HepG2 (cell line): ENCODE data around the gene KCNT1. TPM values are rescaled to one million over a fixed set of nuclear protein-coding genes. Genes with fewer than 3 reads are reported as not detected.

Experiments
- ATAC-seq: fragments of 200-7000 bp; cut with Tn5 transposase; 3 replicates; pipeline ENCODE4 v1.9.1; 2020; ENCODE audit warnings: mild to moderate bottlenecking, moderate library complexity
- BruUV-seq: library from RNA; stranded (reverse); fragments of 400-500 nt; replicated peaks from 2 replicates; lab custom pipeline; 2021; lab: Mats Ljungman, UMichigan
- CTCF ChIA-PET: fragments of 300-600 bp; formaldehyde crosslinking; extraction: SDS; loops from one replicate; lab custom pipeline; 2021; ENCODE audit warnings: low total read pairs, inconsistent platforms, low intra/inter-chr PET ratio; lab: Yijun Ruan, JAX
- POLR2A ChIA-PET: fragments of 350-600 bp; sonication (Branson Sonifier 250); formaldehyde crosslinking; loops from one replicate; lab custom pipeline; 2020; ENCODE audit warnings: antibody characterized with exemption, inconsistent platforms; lab: Yijun Ruan, JAX
- DNase-seq: peaks from one replicate; pipeline ENCODE4 v3.0.0-alpha.2; 2015; ENCODE audit warnings: low spot score
- FAIRE-seq: peaks from 3 replicates; lab custom pipeline; 2011; peaks lifted over from hg19 to GRCh38; lab: Jason Lieb, UNC
- H2AFZ ChIP-seq: one replicate; pipeline ENCODE4 v1.6.1; 2011; ENCODE audit warnings: low read length, inconsistent platforms
- H3K27ac ChIP-seq: fragments of 300-600 bp; 3 replicates; pipeline ENCODE4 v1.8.0; 2011; ENCODE audit warnings: mixed run types, mild to moderate bottlenecking, mixed read lengths, low read length, inconsistent platforms; ENCODE audit not compliant: insufficient read depth; ENCODE audit errors: extremely low read length
- H3K27me3 ChIP-seq, 2 experiments: fragments of 200-600 bp in 1 of 2; 2 replicates in 1 of 2; 3 replicates in 1 of 2; pipeline versions ENCODE4 v1.6.0 to v1.8.0; 2011; ENCODE audit warnings: low read length in 2 of 2, mild to moderate bottlenecking in 2 of 2, moderate library complexity in 2 of 2, inconsistent platforms in 1 of 2; ENCODE audit not compliant: insufficient read depth in 2 of 2, control insufficient read depth in 1 of 2
- H3K36me3 ChIP-seq, 2 experiments: fragments of 200-600 bp in 1 of 2; replicated peaks in 1 of 2; 2 replicates in 1 of 2; 3 replicates in 1 of 2; pipeline versions ENCODE4 v1.5.1 to v1.8.0; 2011; ENCODE audit warnings: low read length in 2 of 2, inconsistent platforms in 1 of 2; ENCODE audit not compliant: insufficient read depth in 2 of 2, control insufficient read depth in 1 of 2
- H3K4me1 ChIP-seq: 2 replicates; pipeline ENCODE4 v1.5.1; 2012; ENCODE audit warnings: low read length, inconsistent platforms; ENCODE audit not compliant: insufficient read depth
- H3K4me2 ChIP-seq: 2 replicates; pipeline ENCODE4 v1.6.0; 2011; ENCODE audit warnings: low read depth, low read length, inconsistent platforms
- H3K4me3 ChIP-seq, 3 experiments: fragments of 200-600 bp in 1 of 3; sonication (generic), shearing (Covaris generic) in 1 of 3; replicated peaks in 1 of 3; 2 replicates each; pipeline ENCODE4 v1.5.1; 2011 to 2016; ENCODE audit warnings: low read length in 3 of 3, inconsistent platforms in 2 of 3, low read depth in 2 of 3, mild to moderate bottlenecking in 2 of 3, control low read depth in 1 of 3, mixed read lengths in 1 of 3; ENCODE audit not compliant: insufficient read depth in 1 of 3
- H3K79me2 ChIP-seq: one replicate; pipeline ENCODE4 v1.6.1; 2011; ENCODE audit warnings: low read length, inconsistent platforms; ENCODE audit not compliant: insufficient read depth
- H3K9ac ChIP-seq: 2 replicates; pipeline ENCODE4 v1.6.0; 2011; ENCODE audit warnings: mild to moderate bottlenecking, low read depth, low read length, inconsistent platforms; ENCODE audit not compliant: insufficient read depth
- H3K9me3 ChIP-seq: 2 replicates; pipeline ENCODE4 v1.5.1; 2012; ENCODE audit warnings: mild to moderate bottlenecking, low read length
- H4K20me1 ChIP-seq: 2 replicates; pipeline ENCODE4 v1.6.0; 2011; ENCODE audit warnings: inconsistent platforms, mild to moderate bottlenecking, low read length, moderate library complexity; ENCODE audit not compliant: insufficient read depth
- EZH2 ChIP-seq: conservative IDR thresholded peaks from 2 replicates; pipeline ENCODE4 v1.6.1; 2012; ENCODE audit warnings: mild to moderate bottlenecking, low read depth, low read length, moderate library complexity
- HHEX ChIP-seq: IDR thresholded peaks from 2 replicates; pipeline ENCODE4 v1.6.1; 2016; ENCODE audit warnings: control low read depth
- POLR2A ChIP-seq, 2 experiments: IDR thresholded peaks; 2 replicates each; pipeline ENCODE4 v1.6.1; 2011; ENCODE audit warnings: low read depth in 2 of 2, low read length in 2 of 2, mild to moderate bottlenecking in 1 of 2, moderate library complexity in 1 of 2; ENCODE audit not compliant: insufficient read depth in 1 of 2
- RAD51 ChIP-seq: fragments of 450-650 bp; IDR thresholded peaks from 2 replicates; pipeline ENCODE4 v1.6.1; 2016; ENCODE audit warnings: borderline replicate concordance
- THAP9 ChIP-seq: sonication (generic); formaldehyde crosslinking; IDR thresholded peaks from 2 replicates; pipeline ENCODE4; 2020; ENCODE audit warnings: missing genetic modification reagents, mild to moderate bottlenecking, borderline replicate concordance
- XBP1 ChIP-seq: sonication (generic); formaldehyde crosslinking; IDR thresholded peaks from 2 replicates; pipeline ENCODE4 v1.5.0; 2020; ENCODE audit warnings: missing genetic modification reagents
- WGBS: methylation state at CpG from one replicate; pipeline ENCODE4 v1.1.6; 2017; ENCODE audit warnings: low lambda C conversion rate; 5-methylcytosine and 5-hydroxymethylcytosine counted together
- in situ Hi-C: cut with HindIII; loops from 2 replicates; pipeline ENCODE4 v1.10.0; 2017; ENCODE audit warnings: low pct_unique_long_range_greater_than_20kb; ENCODE audit not compliant: extremely low pct_ligation_motif_present
- intact Hi-C: fragments of 100-400 bp; cut with micrococcal nuclease; formaldehyde crosslinking; loops from one replicate; pipeline ENCODE4 v1.10.0; 2022; ENCODE audit not compliant: unreplicated experiment
- polyA plus RNA-seq, 8 experiments: library from polyadenylated mRNA; depleted of rRNA in 3 of 8; stranded (reverse) in 7 of 8; unstranded in 1 of 8; fragments of >200 nt; fragmentation: Illumina TruSeq in 4 of 8; extraction: Trizol in 4 of 8; gene quantifications; 2 replicates each; pipeline versions ENCODE4 v1.2.1 to v1.2.3, GENCODE V29; 2011 to 2016; ENCODE audit warnings: low read depth in 4 of 8, missing spikeins in 1 of 8, mixed read lengths in 1 of 8; ENCODE audit not compliant: insufficient read depth in 1 of 8
- total RNA-seq, 5 experiments: library from RNA; depleted of rRNA; stranded (reverse); fragments of >200 nt; fragmentation: Illumina TruSeq; extraction: Trizol; gene quantifications; 2 replicates each; pipeline ENCODE4 v1.2.3, GENCODE V29; 2016; ENCODE audit warnings: low read depth in 1 of 5
- TF ChIP-seq, protein P1 (sequence below): sonication (generic); formaldehyde crosslinking; IDR thresholded peaks from 2 replicates; pipeline ENCODE4 v1.4.0; 2020; ENCODE audit warnings: missing genetic modification reagents
- TF ChIP-seq, protein P2 (sequence below): sonication (generic); formaldehyde crosslinking; IDR thresholded peaks from 2 replicates; pipeline ENCODE4 v1.4.0; 2020; ENCODE audit warnings: missing genetic modification reagents
- TF ChIP-seq, protein P3 (sequence below): sonication (generic); formaldehyde crosslinking; IDR thresholded peaks from 2 replicates; pipeline ENCODE4 v1.5.0; 2020; ENCODE audit warnings: mild to moderate bottlenecking, missing genetic modification reagents

Gene KCNT1
- total and polyA plus RNA-seq, 2 of the 13 experiments (the other 11 are each of a cell fraction or from before 2014, with no cell fraction given) = not detected

DNA sequence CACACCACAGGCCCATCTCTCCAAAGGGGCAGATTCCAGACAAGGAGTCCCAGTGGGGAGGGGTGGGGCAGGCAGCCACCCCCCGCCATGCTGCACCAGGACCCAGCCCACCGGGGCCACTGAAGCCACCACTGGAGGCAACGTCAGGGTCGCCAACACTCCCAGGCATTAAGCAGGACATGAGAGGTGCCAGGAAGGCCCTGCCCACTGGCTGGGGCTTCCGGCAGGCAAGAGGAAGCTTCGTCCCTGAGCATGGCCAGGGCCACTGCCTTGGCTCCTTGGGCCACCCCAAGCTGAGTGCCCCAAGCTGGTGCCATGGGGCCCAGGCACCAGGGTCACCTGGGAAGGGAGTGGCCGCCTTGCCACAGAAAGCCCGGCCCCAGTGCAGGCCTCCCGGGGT, 17.5 kb downstream of the KCNT1 start:
- ChIA-PET POLR2A (no interaction called here), CTCF (no interaction called here)
- no peaks in the 10 kb centered on the region for H3K4me1 ChIP-seq
- DNase-seq (no peak), ATAC-seq (no peak), FAIRE-seq (no peak)
- H3K4me3 ChIP-seq = no peak overlapping the region
- H2AFZ ChIP-seq = no peak overlapping the region
- no peaks in the 10 kb centered on the region for H3K79me2 ChIP-seq
- H3K27ac ChIP-seq = no peak overlapping the region
- in situ Hi-C loops (no loop called here), intact Hi-C loops (no loop called here)
- no peak overlapping the region for H3K4me2 ChIP-seq
- no CpG with 5 or more reads among the region's 9 CpGs for WGBS
- no peaks in the 10 kb centered on the region for H3K9me3 ChIP-seq
- TF ChIP-seq HHEX (CRISPR knock-in tag) (no peak), EZH2 (0 out of 2 replicates have a peak, but pooled peaks have one; percentile 48)
- BruUV-seq = no TSS peak
- no peaks in the 10 kb centered on the region for H3K36me3 ChIP-seq
- peaks cover 25 to 90% of the 10 kb centered on the region in 2 experiments; a peak in 4 of 5 replicates for H3K27me3 ChIP-seq
- peaks cover 10% of the 10 kb centered on the region; the same call in 1 of the 2 replicates for H4K20me1 ChIP-seq
- H3K9ac ChIP-seq = no peak overlapping the region

GRCh38 chr9:135722365-135722764, 20.4 kb downstream of the KCNT1 start:
- intact Hi-C loops = no loop called here
- H3K4me3 ChIP-seq = no peak overlapping the region
- CTCF ChIA-PET = no interaction called here
- TF ChIP-seq, protein P1, sequence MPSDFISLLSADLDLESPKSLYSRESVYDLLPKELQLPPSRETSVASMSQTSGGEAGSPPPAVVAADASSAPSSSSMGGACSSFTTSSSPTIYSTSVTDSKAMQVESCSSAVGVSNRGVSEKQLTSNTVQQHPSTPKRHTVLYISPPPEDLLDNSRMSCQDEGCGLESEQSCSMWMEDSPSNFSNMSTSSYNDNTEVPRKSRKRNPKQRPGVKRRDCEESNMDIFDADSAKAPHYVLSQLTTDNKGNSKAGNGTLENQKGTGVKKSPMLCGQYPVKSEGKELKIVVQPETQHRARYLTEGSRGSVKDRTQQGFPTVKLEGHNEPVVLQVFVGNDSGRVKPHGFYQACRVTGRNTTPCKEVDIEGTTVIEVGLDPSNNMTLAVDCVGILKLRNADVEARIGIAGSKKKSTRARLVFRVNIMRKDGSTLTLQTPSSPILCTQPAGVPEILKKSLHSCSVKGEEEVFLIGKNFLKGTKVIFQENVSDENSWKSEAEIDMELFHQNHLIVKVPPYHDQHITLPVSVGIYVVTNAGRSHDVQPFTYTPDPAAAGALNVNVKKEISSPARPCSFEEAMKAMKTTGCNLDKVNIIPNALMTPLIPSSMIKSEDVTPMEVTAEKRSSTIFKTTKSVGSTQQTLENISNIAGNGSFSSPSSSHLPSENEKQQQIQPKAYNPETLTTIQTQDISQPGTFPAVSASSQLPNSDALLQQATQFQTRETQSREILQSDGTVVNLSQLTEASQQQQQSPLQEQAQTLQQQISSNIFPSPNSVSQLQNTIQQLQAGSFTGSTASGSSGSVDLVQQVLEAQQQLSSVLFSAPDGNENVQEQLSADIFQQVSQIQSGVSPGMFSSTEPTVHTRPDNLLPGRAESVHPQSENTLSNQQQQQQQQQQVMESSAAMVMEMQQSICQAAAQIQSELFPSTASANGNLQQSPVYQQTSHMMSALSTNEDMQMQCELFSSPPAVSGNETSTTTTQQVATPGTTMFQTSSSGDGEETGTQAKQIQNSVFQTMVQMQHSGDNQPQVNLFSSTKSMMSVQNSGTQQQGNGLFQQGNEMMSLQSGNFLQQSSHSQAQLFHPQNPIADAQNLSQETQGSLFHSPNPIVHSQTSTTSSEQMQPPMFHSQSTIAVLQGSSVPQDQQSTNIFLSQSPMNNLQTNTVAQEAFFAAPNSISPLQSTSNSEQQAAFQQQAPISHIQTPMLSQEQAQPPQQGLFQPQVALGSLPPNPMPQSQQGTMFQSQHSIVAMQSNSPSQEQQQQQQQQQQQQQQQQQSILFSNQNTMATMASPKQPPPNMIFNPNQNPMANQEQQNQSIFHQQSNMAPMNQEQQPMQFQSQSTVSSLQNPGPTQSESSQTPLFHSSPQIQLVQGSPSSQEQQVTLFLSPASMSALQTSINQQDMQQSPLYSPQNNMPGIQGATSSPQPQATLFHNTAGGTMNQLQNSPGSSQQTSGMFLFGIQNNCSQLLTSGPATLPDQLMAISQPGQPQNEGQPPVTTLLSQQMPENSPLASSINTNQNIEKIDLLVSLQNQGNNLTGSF (CRISPR knock-in tag) = no peak
- TF ChIP-seq RAD51 (no peak), XBP1 (no peak), THAP9 (CRISPR knock-in tag) (no peak), POLR2A (IDR thresholded peaks at IDR 0.05; ENCODE audit: insufficient read depth in 1 of 2, low read depth in 2 of 2, low read length in 2 of 2) (no peak)
- TF ChIP-seq, protein P2, sequence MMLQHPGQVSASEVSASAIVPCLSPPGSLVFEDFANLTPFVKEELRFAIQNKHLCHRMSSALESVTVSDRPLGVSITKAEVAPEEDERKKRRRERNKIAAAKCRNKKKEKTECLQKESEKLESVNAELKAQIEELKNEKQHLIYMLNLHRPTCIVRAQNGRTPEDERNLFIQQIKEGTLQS (CRISPR knock-in tag) = no peak
- TF ChIP-seq, protein P3, sequence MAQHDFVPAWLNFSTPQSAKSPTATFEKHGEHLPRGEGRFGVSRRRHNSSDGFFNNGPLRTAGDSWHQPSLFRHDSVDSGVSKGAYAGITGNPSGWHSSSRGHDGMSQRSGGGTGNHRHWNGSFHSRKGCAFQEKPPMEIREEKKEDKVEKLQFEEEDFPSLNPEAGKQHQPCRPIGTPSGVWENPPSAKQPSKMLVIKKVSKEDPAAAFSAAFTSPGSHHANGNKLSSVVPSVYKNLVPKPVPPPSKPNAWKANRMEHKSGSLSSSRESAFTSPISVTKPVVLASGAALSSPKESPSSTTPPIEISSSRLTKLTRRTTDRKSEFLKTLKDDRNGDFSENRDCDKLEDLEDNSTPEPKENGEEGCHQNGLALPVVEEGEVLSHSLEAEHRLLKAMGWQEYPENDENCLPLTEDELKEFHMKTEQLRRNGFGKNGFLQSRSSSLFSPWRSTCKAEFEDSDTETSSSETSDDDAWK = no peak

More at GRCh38 chr9:135722365-135722764, 20.4 kb downstream of the KCNT1 start:
- no TSS peak for BruUV-seq
- H3K9ac ChIP-seq = no peak overlapping the region
- H3K79me2 ChIP-seq = no peaks in the 10 kb centered on the region
- WGBS = 40% methylated on average over 8 of the region's 18 CpGs
- no peak for ATAC-seq
- in situ Hi-C loops = no loop called here
- H2AFZ ChIP-seq = no peak overlapping the region
- no peak overlapping the region for H3K27ac ChIP-seq
- H3K27me3 ChIP-seq = peaks cover 27 to 78% of the 10 kb centered on the region in 2 experiments; a peak in 4 of 5 replicates
- H3K4me2 ChIP-seq = no peak overlapping the region
- DNase-seq = no peak
- H3K9me3 ChIP-seq = no peaks in the 10 kb centered on the region
- no peak for FAIRE-seq
- no peaks in the 10 kb centered on the region for H3K4me1 ChIP-seq
- POLR2A ChIA-PET = no interaction called here
- H3K36me3 ChIP-seq = no peaks in the 10 kb centered on the region
- no peaks in the 10 kb centered on the region for H4K20me1 ChIP-seq
